IMR-90 (cell line): ENCODE measurements around the gene KIAA1614. TPM values are rescaled to one million over a fixed set of nuclear protein-coding genes. Genes with fewer than 3 reads are reported as not detected.

Experiments used
- ATAC-seq: fragments of 200-7000 bp; cut with Tn5 transposase; 2 replicates; pipeline ENCODE4 v1.9.1; 2020; ENCODE audit warnings: low read depth, mild to moderate bottlenecking, moderate library complexity
- BruUV-seq: library from RNA; stranded (reverse); fragments of 400-500 nt; replicated peaks from 2 replicates; lab custom pipeline; 2021; lab: Mats Ljungman, UMichigan
- CTCF ChIA-PET: fragments of 300-600 bp; formaldehyde crosslinking; extraction: SDS; loops from one replicate; lab custom pipeline; 2021; ENCODE audit warnings: antibody characterized with exemption; lab: Yijun Ruan, JAX
- POLR2A ChIA-PET: fragments of 300-600 bp; sonication (Branson Sonifier 250); formaldehyde crosslinking; loops from one replicate; lab custom pipeline; 2022; ENCODE audit warnings: antibody characterized with exemption; ENCODE audit not compliant: unreplicated experiment; lab: Charles Lee
- DNase-seq: peaks from one replicate; pipeline ENCODE4 v3.0.0; 2013
- H2AFZ ChIP-seq: replicated peaks from 2 replicates; pipeline ENCODE3; 2013; ENCODE audit warnings: low read length, mild to moderate bottlenecking; ENCODE audit not compliant: poor library complexity
- H2AK5ac ChIP-seq: 2 replicates; pipeline ENCODE4 v1.6.1; 2013; ENCODE audit warnings: low read depth, low read length, inconsistent platforms
- H2AK9ac ChIP-seq: replicated peaks from 2 replicates; pipeline ENCODE3; 2013; ENCODE audit warnings: mild to moderate bottlenecking, low read depth, low read length, moderate library complexity; ENCODE audit not compliant: poor library complexity
- H2BK120ac ChIP-seq: 2 replicates; pipeline ENCODE4 v1.6.1; 2013; ENCODE audit warnings: low read depth, low read length, inconsistent platforms
- H2BK15ac ChIP-seq: 3 replicates; pipeline ENCODE4 v1.6.1; 2013; ENCODE audit warnings: low read depth, low read length, inconsistent platforms
- H2BK20ac ChIP-seq: 2 replicates; pipeline ENCODE4 v1.6.1; 2013; ENCODE audit warnings: low read depth, mild to moderate bottlenecking, inconsistent platforms, low read length, moderate library complexity
- H2BK5ac ChIP-seq: 2 replicates; pipeline ENCODE4 v1.6.1; 2013; ENCODE audit warnings: mild to moderate bottlenecking, low read depth, low read length, inconsistent platforms; ENCODE audit not compliant: poor library complexity, severe bottlenecking
- H3K14ac ChIP-seq: replicated peaks from 2 replicates; pipeline ENCODE4 v1.6.1; 2013; ENCODE audit warnings: low read depth, low read length, inconsistent platforms
- H3K18ac ChIP-seq: 2 replicates; pipeline ENCODE4 v1.6.1; 2013; ENCODE audit warnings: low read depth, low read length, control low read depth
- H3K23ac ChIP-seq: 2 replicates; pipeline ENCODE4 v1.6.1; 2013; ENCODE audit warnings: low read depth, low read length, inconsistent platforms
- H3K27ac ChIP-seq: 2 replicates; pipeline ENCODE4 v1.5.1; 2013; ENCODE audit warnings: mild to moderate bottlenecking, control low read depth, low read length; ENCODE audit not compliant: insufficient read depth
- H3K27me3 ChIP-seq: 2 replicates; pipeline ENCODE4 v1.6.1; 2013; ENCODE audit warnings: low read length; ENCODE audit not compliant: control insufficient read depth, insufficient read depth
- H3K36me3 ChIP-seq: 2 replicates; pipeline ENCODE4 v1.6.1; 2013; ENCODE audit warnings: low read length, mixed read lengths; ENCODE audit not compliant: control insufficient read depth, insufficient read depth
- H3K4ac ChIP-seq: 2 replicates; pipeline ENCODE4 v1.6.1; 2013; ENCODE audit warnings: low read depth, low read length, inconsistent platforms
- H3K4me1 ChIP-seq: 2 replicates; pipeline ENCODE4 v1.6.1; 2013; ENCODE audit warnings: low read length, mixed read lengths; ENCODE audit not compliant: control insufficient read depth, insufficient read depth
- H3K4me2 ChIP-seq: 2 replicates; pipeline ENCODE4 v1.6.1; 2013; ENCODE audit warnings: low read depth, mild to moderate bottlenecking, control low read depth, low read length, moderate library complexity
- H3K4me3 ChIP-seq: 2 replicates; pipeline ENCODE4 v1.5.1; 2013; ENCODE audit warnings: low read depth, mild to moderate bottlenecking, control low read depth, low read length, moderate library complexity; ENCODE audit not compliant: insufficient read depth
- H3K56ac ChIP-seq: 2 replicates; pipeline ENCODE4 v1.6.1; 2013; ENCODE audit warnings: low read length, inconsistent platforms; ENCODE audit not compliant: insufficient read depth; ENCODE audit errors: extremely low read depth
- H3K79me1 ChIP-seq, 2 experiments: 2 replicates each; pipeline ENCODE4 v1.6.1; 2013; ENCODE audit warnings: low read length in 2 of 2, inconsistent platforms in 1 of 2, low read depth in 1 of 2
- H3K9ac ChIP-seq: 2 replicates; pipeline ENCODE4 v1.6.1; 2013; ENCODE audit warnings: low read depth, low read length, control low read depth
- H3K9me1 ChIP-seq: 2 replicates; pipeline ENCODE4 v1.6.1; 2013; ENCODE audit warnings: low read length, inconsistent platforms; ENCODE audit not compliant: insufficient read depth
- H3K9me3 ChIP-seq: 2 replicates; pipeline ENCODE4 v1.6.1; 2013; ENCODE audit warnings: low read length; ENCODE audit not compliant: control insufficient read depth, insufficient read depth
- H4K20me1 ChIP-seq: 2 replicates; pipeline ENCODE4 v1.6.1; 2013; ENCODE audit warnings: low read length, inconsistent platforms; ENCODE audit not compliant: insufficient read depth
- H4K5ac ChIP-seq: 2 replicates; pipeline ENCODE4 v1.6.1; 2013; ENCODE audit warnings: mild to moderate bottlenecking, low read depth, low read length, control low read depth
- H4K8ac ChIP-seq, 2 experiments: 2 replicates each; pipeline ENCODE4 v1.6.1; 2013; ENCODE audit warnings: low read depth in 2 of 2, low read length in 2 of 2, control low read depth in 1 of 2, inconsistent platforms in 1 of 2
- H4K91ac ChIP-seq: 2 replicates; pipeline ENCODE4 v1.6.1; 2013; ENCODE audit warnings: low read depth, low read length, inconsistent platforms; ENCODE audit not compliant: insufficient read depth
- BHLHE40 ChIP-seq: fragments of 150-350 bp; IDR thresholded peaks from 2 replicates; pipeline ENCODE4 v1.6.1; 2016; ENCODE audit warnings: mild to moderate bottlenecking, low read depth, low read length
- FOS ChIP-seq: fragments of 150-350 bp; IDR thresholded peaks from 2 replicates; pipeline ENCODE4 v1.6.1; 2016; ENCODE audit warnings: low read depth, low read length
- MAFK ChIP-seq: IDR thresholded peaks from 2 replicates; pipeline ENCODE4 v1.6.1; 2012; ENCODE audit warnings: low read depth, low read length, improper control_type of control experiment
- MAZ ChIP-seq: IDR thresholded peaks from 2 replicates; pipeline ENCODE4 v1.6.1; 2012; ENCODE audit warnings: low read depth, mild to moderate bottlenecking, low read length, improper control_type of control experiment, moderate library complexity, borderline replicate concordance
- NFE2L2 ChIP-seq: fragments of 150-350 bp; IDR thresholded peaks from 2 replicates; pipeline ENCODE4 v1.6.1; 2016; ENCODE audit warnings: low read depth, mild to moderate bottlenecking, low read length
- RCOR1 ChIP-seq: IDR thresholded peaks from 2 replicates; pipeline ENCODE4 v1.6.1; 2012; ENCODE audit warnings: mild to moderate bottlenecking, low read length, improper control_type of control experiment; ENCODE audit not compliant: insufficient replicate concordance
- RFX5 ChIP-seq: IDR thresholded peaks from 2 replicates; pipeline ENCODE4 v1.8.0; 2012; ENCODE audit warnings: low read depth, mild to moderate bottlenecking, low read length, moderate library complexity
- SMC3 ChIP-seq: fragments of 150-350 bp; IDR thresholded peaks from 2 replicates; pipeline ENCODE4 v1.6.1; 2016; ENCODE audit warnings: low read depth, mild to moderate bottlenecking, antibody characterized with exemption, low read length, moderate library complexity
- WGBS, 2 experiments: methylation state at CpG; one replicate each; pipeline versions ENCODE4 v1.1.5 to v1.1.7; 2013; ENCODE audit warnings: missing lambda C conversion rate in 2 of 2; ENCODE audit not compliant: insufficient read length in 1 of 2; ENCODE audit errors: extremely low coverage in 2 of 2; 5-methylcytosine and 5-hydroxymethylcytosine counted together
- dilution Hi-C: fragments of 300-500 bp; cut with HindIII; formaldehyde crosslinking; loops from one replicate; pipeline ENCODE4 v1.14.3; 2018; ENCODE audit warnings: low sequenced_read_pairs; ENCODE audit not compliant: unreplicated experiment
- in situ Hi-C: fragments of 300-500 bp; cut with MboI; formaldehyde crosslinking; loops from 3 replicates; pipeline ENCODE4 v1.14.3; 2019; ENCODE audit warnings: low sequenced_read_pairs, inconsistent platforms, mixed read lengths
- intact Hi-C: fragments of 100-400 bp; cut with micrococcal nuclease; formaldehyde crosslinking; loops from 2 replicates; pipeline ENCODE4 v1.10.0; 2022
- polyA plus RNA-seq, 3 experiments: library from polyadenylated mRNA; depleted of rRNA; stranded (reverse); fragments of >200 nt; gene quantifications; 2 replicates each; pipeline ENCODE4 v1.2.3, GENCODE V29; 2012; ENCODE audit warnings: low replicate concordance in 1 of 3
- total RNA-seq: library from RNA; depleted of rRNA; stranded (reverse); fragments of >200 nt; gene quantifications from 2 replicates; pipeline ENCODE4 v1.2.3, GENCODE V29; 2012
- TF ChIP-seq, protein P1 (sequence below): conservative IDR thresholded peaks from 2 replicates; pipeline ENCODE4 v1.5.1; 2012; ENCODE audit warnings: mild to moderate bottlenecking, low read depth, low read length, improper control_type of control experiment
- TF ChIP-seq, protein P2 (sequence below): fragments of 150-350 bp; IDR thresholded peaks from 2 replicates; pipeline ENCODE4 v1.6.1; 2017; ENCODE audit warnings: mild to moderate bottlenecking, antibody characterized with exemption, low read length, low read depth
- TF ChIP-seq, protein P3 (sequence below): fragments of 150-350 bp; IDR thresholded peaks from 2 replicates; pipeline ENCODE4 v1.6.1; 2016; ENCODE audit warnings: low read depth, mild to moderate bottlenecking, low read length, moderate library complexity, borderline replicate concordance

The KIAA1614 gene
- total and polyA plus RNA-seq, 2 of the 4 experiments (the other 2 are of a cell fraction) = 1.8 to 3.5 TPM

DNA sequence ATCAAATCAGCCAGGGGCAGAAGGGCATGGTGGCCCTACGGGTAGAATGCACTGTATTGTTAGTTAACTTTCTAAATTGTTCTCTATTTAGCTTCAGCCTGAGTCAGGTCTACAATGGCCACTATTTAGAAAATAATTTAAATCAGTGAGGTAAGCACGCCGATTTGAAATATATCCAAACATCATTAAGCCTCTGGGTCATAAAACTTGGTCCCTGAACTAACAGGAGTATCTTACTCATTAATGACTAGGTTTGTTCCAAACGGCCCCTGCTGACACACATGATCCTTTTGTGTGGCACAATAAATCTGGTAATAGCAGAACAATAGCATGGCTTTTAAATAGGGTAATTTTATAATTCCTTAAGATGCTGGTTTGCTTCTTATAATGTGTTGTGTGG is 61.5 kb downstream of the KIAA1614 start:
- H3K14ac ChIP-seq = no peak overlapping the region
- no peak overlapping the region for H3K27ac ChIP-seq
- H4K20me1 ChIP-seq = peaks cover 5% of the 10 kb centered on the region; the same call in 1 of the 2 replicates
- peaks cover 8% of the 10 kb centered on the region for H3K4me1 ChIP-seq
- H3K9me1 ChIP-seq = peaks cover 14% of the 10 kb centered on the region
- no peak overlapping the region for H3K4me3 ChIP-seq
- no peaks in the 10 kb centered on the region for H3K9me3 ChIP-seq
- H2BK15ac ChIP-seq = no peak overlapping the region
- ChIA-PET CTCF (no interaction called here), POLR2A (no interaction called here)
- no peak for TF ChIP-seq BHLHE40
- TF ChIP-seq RFX5 = no peak
- no peak for TF ChIP-seq RCOR1
- TF ChIP-seq SMC3 = no peak
- TF ChIP-seq, protein P1, sequence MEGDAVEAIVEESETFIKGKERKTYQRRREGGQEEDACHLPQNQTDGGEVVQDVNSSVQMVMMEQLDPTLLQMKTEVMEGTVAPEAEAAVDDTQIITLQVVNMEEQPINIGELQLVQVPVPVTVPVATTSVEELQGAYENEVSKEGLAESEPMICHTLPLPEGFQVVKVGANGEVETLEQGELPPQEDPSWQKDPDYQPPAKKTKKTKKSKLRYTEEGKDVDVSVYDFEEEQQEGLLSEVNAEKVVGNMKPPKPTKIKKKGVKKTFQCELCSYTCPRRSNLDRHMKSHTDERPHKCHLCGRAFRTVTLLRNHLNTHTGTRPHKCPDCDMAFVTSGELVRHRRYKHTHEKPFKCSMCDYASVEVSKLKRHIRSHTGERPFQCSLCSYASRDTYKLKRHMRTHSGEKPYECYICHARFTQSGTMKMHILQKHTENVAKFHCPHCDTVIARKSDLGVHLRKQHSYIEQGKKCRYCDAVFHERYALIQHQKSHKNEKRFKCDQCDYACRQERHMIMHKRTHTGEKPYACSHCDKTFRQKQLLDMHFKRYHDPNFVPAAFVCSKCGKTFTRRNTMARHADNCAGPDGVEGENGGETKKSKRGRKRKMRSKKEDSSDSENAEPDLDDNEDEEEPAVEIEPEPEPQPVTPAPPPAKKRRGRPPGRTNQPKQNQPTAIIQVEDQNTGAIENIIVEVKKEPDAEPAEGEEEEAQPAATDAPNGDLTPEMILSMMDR = no peak
- TF ChIP-seq, protein P2, sequence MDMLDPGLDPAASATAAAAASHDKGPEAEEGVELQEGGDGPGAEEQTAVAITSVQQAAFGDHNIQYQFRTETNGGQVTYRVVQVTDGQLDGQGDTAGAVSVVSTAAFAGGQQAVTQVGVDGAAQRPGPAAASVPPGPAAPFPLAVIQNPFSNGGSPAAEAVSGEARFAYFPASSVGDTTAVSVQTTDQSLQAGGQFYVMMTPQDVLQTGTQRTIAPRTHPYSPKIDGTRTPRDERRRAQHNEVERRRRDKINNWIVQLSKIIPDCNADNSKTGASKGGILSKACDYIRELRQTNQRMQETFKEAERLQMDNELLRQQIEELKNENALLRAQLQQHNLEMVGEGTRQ = no peak
- TF ChIP-seq, protein P3, sequence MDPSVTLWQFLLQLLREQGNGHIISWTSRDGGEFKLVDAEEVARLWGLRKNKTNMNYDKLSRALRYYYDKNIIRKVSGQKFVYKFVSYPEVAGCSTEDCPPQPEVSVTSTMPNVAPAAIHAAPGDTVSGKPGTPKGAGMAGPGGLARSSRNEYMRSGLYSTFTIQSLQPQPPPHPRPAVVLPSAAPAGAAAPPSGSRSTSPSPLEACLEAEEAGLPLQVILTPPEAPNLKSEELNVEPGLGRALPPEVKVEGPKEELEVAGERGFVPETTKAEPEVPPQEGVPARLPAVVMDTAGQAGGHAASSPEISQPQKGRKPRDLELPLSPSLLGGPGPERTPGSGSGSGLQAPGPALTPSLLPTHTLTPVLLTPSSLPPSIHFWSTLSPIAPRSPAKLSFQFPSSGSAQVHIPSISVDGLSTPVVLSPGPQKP = no peak
- no peak for TF ChIP-seq MAFK
- no peak for TF ChIP-seq FOS
- TF ChIP-seq NFE2L2 = no peak
- no peak for TF ChIP-seq MAZ
- H4K5ac ChIP-seq = no peak overlapping the region
- no peak overlapping the region for H4K8ac ChIP-seq
- no peak overlapping the region for H3K4ac ChIP-seq
- H2BK20ac ChIP-seq = no peak overlapping the region
- BruUV-seq = no TSS peak
- WGBS, 2 experiments = no CpG with 5 or more reads among the region's 4 CpGs
- no peak overlapping the region for H2BK120ac ChIP-seq
- no peak overlapping the region for H3K56ac ChIP-seq
- H3K9ac ChIP-seq = no peak overlapping the region
- dilution Hi-C loops (no loop called here), intact Hi-C loops (no loop called here), in situ Hi-C loops (no loop called here)
- peaks cover 34 to 65% of the 10 kb centered on the region in 2 experiments for H3K79me1 ChIP-seq
- no peak overlapping the region for H2AK9ac ChIP-seq
- no peaks in the 10 kb centered on the region for H3K27me3 ChIP-seq
- no peak overlapping the region for H3K4me2 ChIP-seq
- H4K91ac ChIP-seq = no peak overlapping the region
- H3K23ac ChIP-seq = no peak overlapping the region
- H3K18ac ChIP-seq = no peak overlapping the region
- ATAC-seq (no peak), DNase-seq (no peak)
- no peak overlapping the region for H2AK5ac ChIP-seq
- H3K36me3 ChIP-seq = peaks cover 35% of the 10 kb centered on the region
- H2BK5ac ChIP-seq = no peak overlapping the region
- no peak overlapping the region for H2AFZ ChIP-seq
